Parathyroid adenoma (tissue), 2 donors: ENCODE measurements around the gene IGSF1.

Experiments
- H2AFZ ChIP-seq: fragments of 300-600 bp; sonication (generic); one replicate; pipeline ENCODE4 v1.7.0; 2017; ENCODE audit warnings: antibody characterized with exemption, mild to moderate bottlenecking
- H3K27ac ChIP-seq: fragments of 300-600 bp; sonication (generic); one replicate; pipeline ENCODE4 v1.7.0; 2017
- H3K27me3 ChIP-seq: fragments of 300-600 bp; sonication (generic); one replicate; pipeline ENCODE4 v1.7.0; 2017; ENCODE audit warnings: low read length; ENCODE audit not compliant: control insufficient read depth, insufficient read depth
- H3K36me3 ChIP-seq: fragments of 300-600 bp; sonication (generic); one replicate; pipeline ENCODE4 v1.7.0; 2017; ENCODE audit warnings: low read length; ENCODE audit not compliant: control insufficient read depth, insufficient read depth
- H3K4me1 ChIP-seq: fragments of 300-600 bp; sonication (generic); one replicate; pipeline ENCODE4 v1.7.0; 2017; ENCODE audit warnings: control low read depth
- H3K4me2 ChIP-seq: fragments of 300-600 bp; sonication (generic); one replicate; pipeline ENCODE4 v1.7.0; 2017; ENCODE audit warnings: low read length
- H3K4me3 ChIP-seq: fragments of 300-600 bp; sonication (generic); one replicate; pipeline ENCODE4 v1.7.0; 2017; ENCODE audit warnings: low read depth, low read length
- H3K79me2 ChIP-seq: fragments of 300-600 bp; sonication (generic); one replicate; pipeline ENCODE4 v1.7.0; 2017; ENCODE audit warnings: control low read depth
- H3K9ac ChIP-seq: fragments of 300-600 bp; sonication (generic); one replicate; pipeline ENCODE4 v1.7.0; 2017; ENCODE audit warnings: mild to moderate bottlenecking
- H3K9me3 ChIP-seq: fragments of 300-600 bp; sonication (generic); one replicate; pipeline ENCODE4 v1.7.0; 2017; ENCODE audit warnings: low read length; ENCODE audit not compliant: control insufficient read depth
- CTCF ChIP-seq: fragments of 300-600 bp; sonication (generic); IDR thresholded peaks from one replicate; pipeline ENCODE4 v1.7.0; 2017; ENCODE audit warnings: antibody characterized with exemption, mild to moderate bottlenecking
- donor health status: primary hyperparathyroidism.

Gene IGSF1

GRCh38 chrX:131239057-131239456 lies 50.0 kb downstream of the IGSF1 start:
- Histone ChIP-seq H3K4me1 (no peaks in the 10 kb centered on the region), H3K4me3 (no peak overlapping the region), H3K4me2 (no peak overlapping the region), H2AFZ (no peak overlapping the region), H3K27ac (no peak overlapping the region), H3K36me3 (no peaks in the 10 kb centered on the region), H3K9me3 (no peaks in the 10 kb centered on the region), H3K9ac (no peak overlapping the region), H3K79me2 (no peaks in the 10 kb centered on the region), H3K27me3 (no peaks in the 10 kb centered on the region)
- TF ChIP-seq CTCF, result no peak

GRCh38 chrX:131237363-131237762 lies 51.7 kb downstream of the IGSF1 start:
- H3K27me3 ChIP-seq, result no peaks in the 10 kb centered on the region
- H3K4me2 ChIP-seq, result no peak overlapping the region
- H3K9ac ChIP-seq, result no peak overlapping the region
- H3K79me2 ChIP-seq, result no peaks in the 10 kb centered on the region
- H3K27ac ChIP-seq, result no peak overlapping the region
- no peaks in the 10 kb centered on the region for H3K9me3 ChIP-seq
- H2AFZ ChIP-seq, result no peak overlapping the region
- H3K36me3 ChIP-seq, result no peaks in the 10 kb centered on the region
- no peaks in the 10 kb centered on the region for H3K4me1 ChIP-seq
- no peak for TF ChIP-seq CTCF
- H3K4me3 ChIP-seq, result no peak overlapping the region

- Histone ChIP-seq H3K4me1 (no peaks in the 10 kb centered on the region), H3K79me2 (no peaks in the 10 kb centered on the region), H2AFZ (no peak overlapping the region), H3K27me3 (no peaks in the 10 kb centered on the region), H3K4me2 (no peak overlapping the region), H3K36me3 (no peaks in the 10 kb centered on the region), H3K4me3 (no peak overlapping the region), H3K27ac (no peak overlapping the region), H3K9ac (no peak overlapping the region), H3K9me3 (no peaks in the 10 kb centered on the region)
- TF ChIP-seq CTCF, result no peak
Measured at GRCh38 chrX:131235768-131236545, 53.1 kb downstream of the IGSF1 start.

GRCh38 chrX:131227608-131228007 lies 61.5 kb downstream of the IGSF1 start:
- Histone ChIP-seq H3K36me3 (no peaks in the 10 kb centered on the region), H3K9ac (no peak overlapping the region), H3K27me3 (no peaks in the 10 kb centered on the region), H3K27ac (no peak overlapping the region), H3K9me3 (no peaks in the 10 kb centered on the region), H3K79me2 (no peaks in the 10 kb centered on the region), H3K4me1 (no peaks in the 10 kb centered on the region), H3K4me2 (no peak overlapping the region), H2AFZ (no peak overlapping the region), H3K4me3 (no peak overlapping the region)
- TF ChIP-seq CTCF, result no peak

GRCh38 chrX:131226591-131226990 lies 62.5 kb downstream of the IGSF1 start:
- no peak for TF ChIP-seq CTCF

More at GRCh38 chrX:131226591-131226990, 62.5 kb downstream of the IGSF1 start:
- no peak overlapping the region for H3K9ac ChIP-seq
- H3K27me3 ChIP-seq, result no peaks in the 10 kb centered on the region
- no peaks in the 10 kb centered on the region for H3K4me1 ChIP-seq
- no peak overlapping the region for H3K4me2 ChIP-seq
- no peaks in the 10 kb centered on the region for H3K79me2 ChIP-seq
- no peak overlapping the region for H2AFZ ChIP-seq
- no peak overlapping the region for H3K4me3 ChIP-seq
- no peaks in the 10 kb centered on the region for H3K36me3 ChIP-seq
- no peak overlapping the region for H3K27ac ChIP-seq
- no peaks in the 10 kb centered on the region for H3K9me3 ChIP-seq
